AG09309 (cell line): Measurements from ENCODE around the gene ANKRD24.
"Not testable (repeated sequence)": the region's sequence is repeated elsewhere in the genome, so short reads cannot be mapped to it uniquely, and the experiment has no call there.

ENCODE experiments used
- DNase-seq: peaks from one replicate; pipeline ENCODE4 v3.0.0-alpha.2; 2010; ENCODE audit warnings: low read depth
- H3K4me3 ChIP-seq: 2 replicates; pipeline ENCODE4 v1.5.1; 2011; ENCODE audit warnings: mild to moderate bottlenecking, low read depth, low read length, moderate library complexity; ENCODE audit not compliant: control insufficient read depth
- CTCF ChIP-seq: IDR thresholded peaks from 2 replicates; pipeline ENCODE4 v1.5.1; 2011; ENCODE audit warnings: mild to moderate bottlenecking, low read depth, low read length, inconsistent platforms; ENCODE audit not compliant: insufficient read depth, control insufficient read depth; ENCODE audit errors: missing control alignments

ANKRD24 gene

GRCh38 chr19:4234142-4234861 lies 51.8 kb downstream of the ANKRD24 start:
- no peak overlapping the region for H3K4me3 ChIP-seq
- TF ChIP-seq CTCF: no peak
- no peak for DNase-seq

GRCh38 chr19:4234862-4235201 lies 52.3 kb downstream of the ANKRD24 start:
- no peak for TF ChIP-seq CTCF
- no peak for DNase-seq
- no peak overlapping the region for H3K4me3 ChIP-seq

GRCh38 chr19:4237510-4237909 lies 55.0 kb downstream of the ANKRD24 start:
- not testable (repeated sequence) for DNase-seq, H3K4me3 ChIP-seq

- DNase-seq: no peak
These were observed 56.3 kb downstream of the ANKRD24 start for GRCh38 chr19:4238831-4239230.

GRCh38 chr19:4241824-4242430 lies 59.4 kb downstream of the ANKRD24 start:
- no peak overlapping the region for H3K4me3 ChIP-seq
- DNase-seq: no peak
- TF ChIP-seq CTCF: no peak

More at GRCh38 chr19:4238831-4239230, 56.3 kb downstream of the ANKRD24 start:
- no peak for TF ChIP-seq CTCF
- no peak overlapping the region for H3K4me3 ChIP-seq

- DNase-seq, H3K4me3 ChIP-seq: not testable (repeated sequence)
These were observed 63.4 kb downstream of the ANKRD24 start for GRCh38 chr19:4245938-4246337.

- TF ChIP-seq CTCF: peak; percentile 45
- DNase-seq: peak; percentile 99
- H3K4me3 ChIP-seq: peak within 1 kb of the TSS; percentile 47
These were observed 64.5 kb downstream of the ANKRD24 start, which contains the start of gene YJU2 for GRCh38 chr19:4246767-4247593. Gene YJU2 (plus strand): TSS chr19:4247080. CDS start chr19:4247147, 67 bp downstream.
